ENCODE measurements around the gene CACNG1. TPM values are rescaled to one million over a fixed set of nuclear protein-coding genes. Genes with fewer than 3 reads are reported as not detected.
"Not testable (repeated sequence)": the region's sequence is repeated elsewhere in the genome, so short reads cannot be mapped to it uniquely, and the experiment has no call there.

Gene CACNG1
- total and polyA plus RNA-seq, 4 donors, result not detected

DNA sequence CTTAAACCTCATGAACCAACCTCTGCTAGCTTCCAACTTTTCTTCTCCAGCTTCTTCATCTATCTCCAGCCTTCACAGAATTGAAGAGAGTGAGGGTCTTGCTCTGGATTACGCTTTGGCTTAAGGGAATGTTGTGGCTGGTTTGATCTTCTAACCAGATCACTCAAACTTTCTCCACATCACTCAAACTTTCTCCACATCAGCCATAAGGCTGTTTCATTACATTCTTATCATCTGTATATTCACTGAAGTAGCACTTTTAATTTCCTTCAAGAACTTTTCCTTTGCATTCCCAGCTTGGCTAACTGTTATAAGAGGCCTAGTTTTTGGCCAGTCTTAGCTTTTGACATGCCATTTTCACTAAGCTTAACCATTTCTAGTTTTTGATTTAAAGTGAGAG is 52.3 kb downstream of the CACNG1 start (continued):
- no peak for TF ChIP-seq RXRA (IDR thresholded peaks at IDR 0.05)
- no peak for TF ChIP-seq SP1 (IDR thresholded peaks at IDR 0.05)

DNA sequence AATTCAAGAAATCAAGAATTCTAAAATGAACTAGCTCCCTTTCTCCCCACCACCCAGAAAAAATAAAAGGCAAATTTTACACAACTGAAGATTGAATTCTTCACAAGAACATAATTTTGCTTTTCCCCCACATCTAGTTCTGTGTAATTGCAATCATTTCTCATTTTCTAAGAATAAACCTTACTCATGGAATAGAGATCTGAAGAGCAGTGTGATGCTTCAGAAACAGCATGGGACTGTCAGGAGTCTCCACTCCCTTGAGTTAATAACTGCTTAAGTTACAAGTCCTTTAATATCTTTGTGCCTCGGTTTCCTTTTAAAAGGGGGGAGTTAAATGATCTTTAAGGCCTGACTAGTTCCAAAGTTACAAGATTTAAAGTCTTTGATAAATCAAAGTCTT is 53.7 kb downstream of the CACNG1 start:
- no peak for TF ChIP-seq HNF4G (IDR thresholded peaks at IDR 0.05)
- no peak for TF ChIP-seq NR2F2 (IDR thresholded peaks at IDR 0.05)
- no peak for TF ChIP-seq GABPA (IDR thresholded peaks at IDR 0.05 in 1 of 2, conservative IDR thresholded peaks at IDR 0.05 in 1 of 2)
- TF ChIP-seq, protein P1, sequence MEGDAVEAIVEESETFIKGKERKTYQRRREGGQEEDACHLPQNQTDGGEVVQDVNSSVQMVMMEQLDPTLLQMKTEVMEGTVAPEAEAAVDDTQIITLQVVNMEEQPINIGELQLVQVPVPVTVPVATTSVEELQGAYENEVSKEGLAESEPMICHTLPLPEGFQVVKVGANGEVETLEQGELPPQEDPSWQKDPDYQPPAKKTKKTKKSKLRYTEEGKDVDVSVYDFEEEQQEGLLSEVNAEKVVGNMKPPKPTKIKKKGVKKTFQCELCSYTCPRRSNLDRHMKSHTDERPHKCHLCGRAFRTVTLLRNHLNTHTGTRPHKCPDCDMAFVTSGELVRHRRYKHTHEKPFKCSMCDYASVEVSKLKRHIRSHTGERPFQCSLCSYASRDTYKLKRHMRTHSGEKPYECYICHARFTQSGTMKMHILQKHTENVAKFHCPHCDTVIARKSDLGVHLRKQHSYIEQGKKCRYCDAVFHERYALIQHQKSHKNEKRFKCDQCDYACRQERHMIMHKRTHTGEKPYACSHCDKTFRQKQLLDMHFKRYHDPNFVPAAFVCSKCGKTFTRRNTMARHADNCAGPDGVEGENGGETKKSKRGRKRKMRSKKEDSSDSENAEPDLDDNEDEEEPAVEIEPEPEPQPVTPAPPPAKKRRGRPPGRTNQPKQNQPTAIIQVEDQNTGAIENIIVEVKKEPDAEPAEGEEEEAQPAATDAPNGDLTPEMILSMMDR (IDR thresholded peaks at IDR 0.05; ENCODE audit: low read depth, low read length, missing input control), result no peak
- no peak for TF ChIP-seq FOXA2 (IDR thresholded peaks at IDR 0.05)
- TF ChIP-seq HNF4A (conservative IDR thresholded peaks at IDR 0.05), result no peak
- no peak for TF ChIP-seq RAD21 (IDR thresholded peaks at IDR 0.05)
- no peak for TF ChIP-seq YY1 (IDR thresholded peaks at IDR 0.05)
- TF ChIP-seq JUND (IDR thresholded peaks at IDR 0.05), result no peak
- TF ChIP-seq, protein P2, sequence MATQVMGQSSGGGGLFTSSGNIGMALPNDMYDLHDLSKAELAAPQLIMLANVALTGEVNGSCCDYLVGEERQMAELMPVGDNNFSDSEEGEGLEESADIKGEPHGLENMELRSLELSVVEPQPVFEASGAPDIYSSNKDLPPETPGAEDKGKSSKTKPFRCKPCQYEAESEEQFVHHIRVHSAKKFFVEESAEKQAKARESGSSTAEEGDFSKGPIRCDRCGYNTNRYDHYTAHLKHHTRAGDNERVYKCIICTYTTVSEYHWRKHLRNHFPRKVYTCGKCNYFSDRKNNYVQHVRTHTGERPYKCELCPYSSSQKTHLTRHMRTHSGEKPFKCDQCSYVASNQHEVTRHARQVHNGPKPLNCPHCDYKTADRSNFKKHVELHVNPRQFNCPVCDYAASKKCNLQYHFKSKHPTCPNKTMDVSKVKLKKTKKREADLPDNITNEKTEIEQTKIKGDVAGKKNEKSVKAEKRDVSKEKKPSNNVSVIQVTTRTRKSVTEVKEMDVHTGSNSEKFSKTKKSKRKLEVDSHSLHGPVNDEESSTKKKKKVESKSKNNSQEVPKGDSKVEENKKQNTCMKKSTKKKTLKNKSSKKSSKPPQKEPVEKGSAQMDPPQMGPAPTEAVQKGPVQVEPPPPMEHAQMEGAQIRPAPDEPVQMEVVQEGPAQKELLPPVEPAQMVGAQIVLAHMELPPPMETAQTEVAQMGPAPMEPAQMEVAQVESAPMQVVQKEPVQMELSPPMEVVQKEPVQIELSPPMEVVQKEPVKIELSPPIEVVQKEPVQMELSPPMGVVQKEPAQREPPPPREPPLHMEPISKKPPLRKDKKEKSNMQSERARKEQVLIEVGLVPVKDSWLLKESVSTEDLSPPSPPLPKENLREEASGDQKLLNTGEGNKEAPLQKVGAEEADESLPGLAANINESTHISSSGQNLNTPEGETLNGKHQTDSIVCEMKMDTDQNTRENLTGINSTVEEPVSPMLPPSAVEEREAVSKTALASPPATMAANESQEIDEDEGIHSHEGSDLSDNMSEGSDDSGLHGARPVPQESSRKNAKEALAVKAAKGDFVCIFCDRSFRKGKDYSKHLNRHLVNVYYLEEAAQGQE (IDR thresholded peaks at IDR 0.05), result no peak
- TF ChIP-seq, protein P3, sequence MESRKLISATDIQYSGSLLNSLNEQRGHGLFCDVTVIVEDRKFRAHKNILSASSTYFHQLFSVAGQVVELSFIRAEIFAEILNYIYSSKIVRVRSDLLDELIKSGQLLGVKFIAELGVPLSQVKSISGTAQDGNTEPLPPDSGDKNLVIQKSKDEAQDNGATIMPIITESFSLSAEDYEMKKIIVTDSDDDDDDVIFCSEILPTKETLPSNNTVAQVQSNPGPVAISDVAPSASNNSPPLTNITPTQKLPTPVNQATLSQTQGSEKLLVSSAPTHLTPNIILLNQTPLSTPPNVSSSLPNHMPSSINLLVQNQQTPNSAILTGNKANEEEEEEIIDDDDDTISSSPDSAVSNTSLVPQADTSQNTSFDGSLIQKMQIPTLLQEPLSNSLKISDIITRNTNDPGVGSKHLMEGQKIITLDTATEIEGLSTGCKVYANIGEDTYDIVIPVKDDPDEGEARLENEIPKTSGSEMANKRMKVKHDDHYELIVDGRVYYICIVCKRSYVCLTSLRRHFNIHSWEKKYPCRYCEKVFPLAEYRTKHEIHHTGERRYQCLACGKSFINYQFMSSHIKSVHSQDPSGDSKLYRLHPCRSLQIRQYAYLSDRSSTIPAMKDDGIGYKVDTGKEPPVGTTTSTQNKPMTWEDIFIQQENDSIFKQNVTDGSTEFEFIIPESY (IDR thresholded peaks at IDR 0.05), result no peak
- H3K36me3 ChIP-seq (ENCODE audit: control insufficient read depth in 4 of 4, insufficient read depth in 3 of 4, low read depth in 1 of 4, low read length in 3 of 4), result peaks cover 0 to 6% (median 0%) of the 10 kb centered on the region in 4 donors
- WGBS, result 98% methylated on average over 1 of the region's 1 CpG
- no peak overlapping the region for H3K27ac ChIP-seq (ENCODE audit: low read depth in 1 of 2, low read length in 2 of 2)
- no peak for DNase-seq (ENCODE audit: low spot score)
- no peak overlapping the region for H3K4me3 ChIP-seq (ENCODE audit: low read depth in 1 of 3, low read length in 3 of 3)
- peaks cover 0 to 9% (median 0%) of the 10 kb centered on the region in 4 donors for H3K4me1 ChIP-seq (ENCODE audit: control insufficient read depth in 4 of 4, insufficient read depth in 4 of 4, low read length in 3 of 4)
- H3K27me3 ChIP-seq (ENCODE audit: control insufficient read depth in 4 of 4, insufficient read depth in 4 of 4, low read length in 3 of 4), result no peaks in the 10 kb centered on the region
- H3K9ac ChIP-seq (ENCODE audit: low read depth in 1 of 2, low read length in 2 of 2), result no peak overlapping the region
- no peaks in the 10 kb centered on the region for H3K9me3 ChIP-seq (ENCODE audit: control insufficient read depth in 4 of 4, low read length in 3 of 4)

DNA sequence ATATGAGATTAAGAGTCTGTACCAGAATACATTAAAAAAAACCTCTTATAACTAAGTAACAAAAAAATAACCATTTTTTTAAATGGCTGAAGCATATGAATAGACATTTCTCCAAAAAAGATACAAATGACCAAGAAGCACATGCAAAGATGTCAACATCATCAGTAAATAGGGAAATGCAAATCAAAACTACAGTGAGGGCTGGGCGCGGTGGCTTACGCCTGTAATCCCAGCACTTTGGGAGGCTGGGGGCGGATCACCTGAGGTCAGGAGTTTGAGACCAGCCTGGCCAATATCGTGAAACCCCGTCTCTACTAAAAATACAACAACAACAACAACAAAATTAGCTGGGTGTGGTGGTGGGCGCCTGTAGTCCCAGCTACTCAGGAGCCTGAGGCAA is 60.3 kb downstream of the CACNG1 start:
- not testable (repeated sequence) for H3K4me3 ChIP-seq (ENCODE audit: low read depth in 1 of 3, low read length in 3 of 3); H3K27ac ChIP-seq (ENCODE audit: low read depth in 1 of 2, low read length in 2 of 2); H3K9ac ChIP-seq (ENCODE audit: low read depth in 1 of 2, low read length in 2 of 2); DNase-seq (ENCODE audit: low spot score); H3K27me3 ChIP-seq (ENCODE audit: control insufficient read depth in 4 of 4, insufficient read depth in 4 of 4, low read length in 3 of 4); H3K9me3 ChIP-seq (ENCODE audit: control insufficient read depth in 4 of 4, low read length in 3 of 4); H3K4me1 ChIP-seq (ENCODE audit: control insufficient read depth in 4 of 4, insufficient read depth in 4 of 4, low read length in 3 of 4)
- H3K36me3 ChIP-seq (ENCODE audit: control insufficient read depth in 4 of 4, insufficient read depth in 3 of 4, low read depth in 1 of 4, low read length in 3 of 4), result peaks cover 7 to 36% (median 33%) of the 10 kb centered on the region in 4 donors
- 98% methylated on average over 7 of the region's 7 CpGs for WGBS

Measured in liver (tissue), 9 donors.